Mesendoderm (in vitro differentiated cells): Measurements from ENCODE around the gene ATG2A.

Experiments used
- DNase-seq: peaks from one replicate; pipeline ENCODE4 v3.0.0; 2013
- H2AK5ac ChIP-seq: 2 replicates; pipeline ENCODE4 v1.6.1; 2013; ENCODE audit warnings: low read length, inconsistent platforms
- H2BK120ac ChIP-seq: 2 replicates; pipeline ENCODE4 v1.6.1; 2013; ENCODE audit warnings: low read depth, mild to moderate bottlenecking, low read length, moderate library complexity, mixed read lengths
- H2BK15ac ChIP-seq: replicated peaks from 2 replicates; pipeline ENCODE4 v1.6.1; 2013; ENCODE audit warnings: low read depth, mild to moderate bottlenecking, moderate library complexity
- H2BK5ac ChIP-seq: 2 replicates; pipeline ENCODE4 v1.6.1; 2013; ENCODE audit warnings: low read length, inconsistent platforms
- H3K18ac ChIP-seq: 2 replicates; pipeline ENCODE4 v1.6.1; 2013; ENCODE audit warnings: mild to moderate bottlenecking, low read length, mixed read lengths
- H3K23ac ChIP-seq: one replicate; pipeline ENCODE4 v1.6.1; 2013; ENCODE audit warnings: low read length
- H3K27ac ChIP-seq: 2 replicates; pipeline ENCODE4 v1.5.1; 2013; ENCODE audit warnings: low read depth, mild to moderate bottlenecking, inconsistent platforms, low read length, moderate library complexity
- H3K27me3 ChIP-seq: 2 replicates; pipeline ENCODE4 v1.6.1; 2013; ENCODE audit warnings: low read length, control low read depth, mild to moderate bottlenecking, inconsistent platforms; ENCODE audit not compliant: insufficient read depth, poor library complexity
- H3K36me3 ChIP-seq: 2 replicates; pipeline ENCODE4 v1.6.1; 2013; ENCODE audit warnings: low read length, inconsistent platforms; ENCODE audit not compliant: control insufficient read depth, insufficient read depth
- H3K4ac ChIP-seq: one replicate; pipeline ENCODE4 v1.6.1; 2013; ENCODE audit warnings: low read depth, mild to moderate bottlenecking, low read length, moderate library complexity
- H3K4me1 ChIP-seq: 2 replicates; pipeline ENCODE4 v1.6.1; 2013; ENCODE audit warnings: low read depth, low read length, inconsistent platforms; ENCODE audit not compliant: control insufficient read depth
- H3K4me2 ChIP-seq: 2 replicates; pipeline ENCODE4 v1.6.1; 2013; ENCODE audit warnings: low read length
- H3K4me3 ChIP-seq: 2 replicates; pipeline ENCODE4 v1.5.1; 2013; ENCODE audit warnings: mild to moderate bottlenecking, low read length
- H3K56ac ChIP-seq: one replicate; pipeline ENCODE4 v1.6.1; 2013; ENCODE audit warnings: low read length
- H3K79me1 ChIP-seq: 2 replicates; pipeline ENCODE4 v1.6.1; 2013; ENCODE audit warnings: low read length, inconsistent platforms
- H3K79me2 ChIP-seq: 2 replicates; pipeline ENCODE4 v1.6.1; 2013; ENCODE audit warnings: mild to moderate bottlenecking, low read length; ENCODE audit not compliant: control insufficient read depth, insufficient read depth
- H3K9ac ChIP-seq: 2 replicates; pipeline ENCODE4 v1.6.1; 2013; ENCODE audit warnings: low read length, inconsistent platforms
- H4K5ac ChIP-seq: one replicate; pipeline ENCODE4 v1.6.1; 2013; ENCODE audit warnings: low read length
- H4K8ac ChIP-seq: one replicate; pipeline ENCODE4 v1.6.1; 2013; ENCODE audit warnings: low read depth, mild to moderate bottlenecking, control low read depth, low read length, moderate library complexity
- whole genome bisulfite sequencing: extraction: QIAGEN DNeasy Blood & Tissue Kit; methylation state at CpG from one replicate; pipeline ENCODE4 v1.1.7; 2013; ENCODE audit warnings: low lambda C conversion rate, missing lambda C conversion rate; ENCODE audit not compliant: insufficient coverage; ENCODE audit errors: extremely low coverage; 5-methylcytosine and 5-hydroxymethylcytosine counted together

Gene ATG2A

GRCh38 chr11:64874308-64875240 is 42.4 kb downstream of the ATG2A start:
- Histone ChIP-seq H3K4ac (no peak overlapping the region), H3K9ac (no peak overlapping the region), H2BK15ac (no peak overlapping the region), H3K4me2 (no peak overlapping the region), H2BK5ac (no peak overlapping the region), H2BK120ac (no peak overlapping the region), H3K27me3 (no peaks in the 10 kb centered on the region), H4K5ac (no peak overlapping the region), H3K4me1 (peaks cover 10% of the 10 kb centered on the region), H3K23ac (no peak overlapping the region), H3K27ac (no peak overlapping the region), H3K56ac (no peak overlapping the region), H4K8ac (no peak overlapping the region), H3K4me3 (no peak overlapping the region), H3K79me1 (peaks cover 17% of the 10 kb centered on the region), H3K79me2 (no peaks in the 10 kb centered on the region), H3K18ac (no peak overlapping the region), H2AK5ac (no peak overlapping the region), H3K36me3 (no peaks in the 10 kb centered on the region)
- no peak for DNase-seq
- WGBS: no CpG with 5 or more reads among the region's 29 CpGs

GRCh38 chr11:64872790-64873488 is 44.1 kb downstream of the ATG2A start:
- no peak overlapping the region for H3K18ac ChIP-seq
- no peaks in the 10 kb centered on the region for H3K27me3 ChIP-seq
- no peak overlapping the region for H3K4ac ChIP-seq
- H4K8ac ChIP-seq: no peak overlapping the region
- H3K4me1 ChIP-seq: peaks cover 9% of the 10 kb centered on the region
- H3K56ac ChIP-seq: no peak overlapping the region
- H2BK15ac ChIP-seq: no peak overlapping the region
- H3K79me1 ChIP-seq: peaks cover 17% of the 10 kb centered on the region
- no peaks in the 10 kb centered on the region for H3K36me3 ChIP-seq
- WGBS: no CpG with 5 or more reads among the region's 8 CpGs
- no peak overlapping the region for H3K4me3 ChIP-seq
- H4K5ac ChIP-seq: no peak overlapping the region
- no peak overlapping the region for H2BK120ac ChIP-seq
- H3K9ac ChIP-seq: no peak overlapping the region
- H3K27ac ChIP-seq: no peak overlapping the region
- no peak overlapping the region for H3K4me2 ChIP-seq
- H3K79me2 ChIP-seq: no peaks in the 10 kb centered on the region
- no peak overlapping the region for H2BK5ac ChIP-seq
- DNase-seq: no peak
- H2AK5ac ChIP-seq: no peak overlapping the region
- H3K23ac ChIP-seq: no peak overlapping the region

- no peak overlapping the region for H3K27ac ChIP-seq
- no peaks in the 10 kb centered on the region for H3K36me3 ChIP-seq
- H3K4ac ChIP-seq: no peak overlapping the region
- H3K18ac ChIP-seq: no peak overlapping the region
- H3K4me2 ChIP-seq: no peak overlapping the region
- no peak overlapping the region for H3K9ac ChIP-seq
- H3K79me2 ChIP-seq: no peaks in the 10 kb centered on the region
- peaks cover 2% of the 10 kb centered on the region for H3K4me1 ChIP-seq
- H3K23ac ChIP-seq: no peak overlapping the region
- H2BK5ac ChIP-seq: no peak overlapping the region
- no CpG with 5 or more reads among the region's 3 CpGs for WGBS
- H3K4me3 ChIP-seq: no peak overlapping the region
- H3K56ac ChIP-seq: no peak overlapping the region
- no peaks in the 10 kb centered on the region for H3K27me3 ChIP-seq
- no peak overlapping the region for H2AK5ac ChIP-seq
- H2BK120ac ChIP-seq: no peak overlapping the region
- DNase-seq: no peak
- H3K79me1 ChIP-seq: peaks cover 10% of the 10 kb centered on the region
- no peak overlapping the region for H4K5ac ChIP-seq
- no peak overlapping the region for H4K8ac ChIP-seq
- H2BK15ac ChIP-seq: no peak overlapping the region
These were observed 45.5 kb downstream of the ATG2A start for GRCh38 chr11:64871492-64871891.

GRCh38 chr11:64870893-64871466 is 46.0 kb downstream of the ATG2A start:
- no peak overlapping the region for H2BK120ac ChIP-seq
- H3K4me2 ChIP-seq: no peak overlapping the region
- H3K9ac ChIP-seq: no peak overlapping the region
- no CpG with 5 or more reads among the region's 20 CpGs for WGBS
- H3K18ac ChIP-seq: no peak overlapping the region
- no peak overlapping the region for H3K4ac ChIP-seq
- H3K4me1 ChIP-seq: no peaks in the 10 kb centered on the region
- no peaks in the 10 kb centered on the region for H3K36me3 ChIP-seq
- no peak overlapping the region for H2BK5ac ChIP-seq
- H3K27ac ChIP-seq: no peak overlapping the region
- no peak overlapping the region for H4K5ac ChIP-seq
- H2BK15ac ChIP-seq: no peak overlapping the region
- no peak overlapping the region for H3K23ac ChIP-seq
- H2AK5ac ChIP-seq: no peak overlapping the region
- no peaks in the 10 kb centered on the region for H3K27me3 ChIP-seq
- no peak overlapping the region for H3K56ac ChIP-seq
- H3K79me1 ChIP-seq: peaks cover 8% of the 10 kb centered on the region
- no peak for DNase-seq
- no peak overlapping the region for H4K8ac ChIP-seq
- no peak overlapping the region for H3K4me3 ChIP-seq
- no peaks in the 10 kb centered on the region for H3K79me2 ChIP-seq

GRCh38 chr11:64870176-64870892 is 46.7 kb downstream of the ATG2A start:
- Histone ChIP-seq H4K5ac (no peak overlapping the region), H3K23ac (no peak overlapping the region), H3K36me3 (no peaks in the 10 kb centered on the region), H3K4ac (no peak overlapping the region), H2BK120ac (no peak overlapping the region), H3K27me3 (no peaks in the 10 kb centered on the region), H2BK5ac (no peak overlapping the region), H3K4me2 (no peak overlapping the region), H3K4me1 (no peaks in the 10 kb centered on the region), H3K4me3 (no peak overlapping the region), H2AK5ac (no peak overlapping the region), H3K27ac (no peak overlapping the region), H3K79me1 (peaks cover 6% of the 10 kb centered on the region), H2BK15ac (no peak overlapping the region), H4K8ac (no peak overlapping the region), H3K18ac (no peak overlapping the region), H3K79me2 (no peaks in the 10 kb centered on the region), H3K9ac (no peak overlapping the region), H3K56ac (peak overlapping the region; percentile 42)
- DNase-seq: peak; percentile 55
- WGBS: no CpG with 5 or more reads among the region's 19 CpGs
